ENCODE data around the gene SELENOS.

SELENOS gene

GRCh38 chr15:101318147-101318819 lies 41.0 kb upstream of the SELENOS start:
- POLR2A ChIA-PET = no interaction called here
- DNase-seq (ENCODE audit: low read depth, low spot score) = no peak
- TF ChIP-seq CTCF (IDR thresholded peaks at IDR 0.05; ENCODE audit: insufficient read depth, low read length, missing control alignments) = no peak
- CTCF ChIA-PET = interaction anchor here (4.5 to 5.9 kb wide), 2 partner anchors 15 to 322 kb away, joined by 18 to 40 read pairs; no protein-coding TSS in a partner anchor
- H3K4me3 ChIP-seq (ENCODE audit: low read depth, low read length) = no peak overlapping the region

DNA sequence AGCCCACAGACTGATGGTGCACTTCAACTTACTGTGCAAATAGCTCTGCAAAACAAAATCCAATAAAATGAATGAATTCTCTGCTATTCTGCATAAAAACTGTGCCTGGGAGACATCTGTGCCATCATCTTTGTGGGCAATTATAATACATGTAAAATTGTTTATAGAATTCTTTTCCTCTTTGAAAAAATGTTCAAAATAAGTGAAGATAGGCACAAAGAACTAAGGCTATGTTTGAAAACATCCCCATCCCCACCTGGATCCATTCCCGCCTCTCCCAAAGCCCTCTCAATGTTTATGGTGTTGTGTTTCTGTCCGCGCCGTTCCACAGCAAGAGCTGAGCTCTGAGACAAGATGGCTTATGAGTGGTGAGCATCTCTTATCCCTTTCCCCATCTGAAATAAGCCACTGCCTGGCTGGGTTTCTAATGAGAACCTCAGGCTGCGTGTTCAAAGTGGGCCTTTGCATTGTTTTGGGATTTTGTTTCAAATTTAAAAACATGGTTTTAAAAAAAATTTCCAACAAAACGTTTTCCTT lies 40.1 kb upstream of the SELENOS start:
- POLR2A ChIA-PET = no interaction called here

DNA sequence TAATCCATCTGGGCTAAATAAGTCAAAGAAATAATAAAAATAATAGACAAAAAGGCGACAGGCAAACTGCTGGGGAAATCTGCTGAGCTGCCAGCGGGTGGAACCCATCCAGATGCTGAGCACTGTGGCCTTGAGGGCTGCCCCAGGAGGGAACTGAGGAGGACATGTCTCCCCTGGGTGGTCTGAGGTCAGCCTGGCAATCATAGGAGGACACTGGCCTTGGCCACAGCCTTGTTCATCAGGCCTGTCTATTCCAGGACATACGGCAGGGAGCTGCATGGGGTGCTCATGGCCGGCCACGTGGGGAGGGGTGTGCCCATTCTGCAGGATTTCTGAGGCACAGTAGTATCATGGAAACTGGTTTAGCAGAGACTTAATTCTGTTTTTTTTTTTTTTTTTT lies 39.2 kb upstream of the SELENOS start:
- no peak for DNase-seq (ENCODE audit: low read depth, low spot score)
- CTCF ChIA-PET = interaction anchor here (1.2 to 5.9 kb wide), 2 partner anchors 19 to 324 kb away, joined by 3 to 40 read pairs; no protein-coding TSS in a partner anchor
- no peak overlapping the region for H3K4me3 ChIP-seq (ENCODE audit: low read depth, low read length)
- POLR2A ChIA-PET = no interaction called here
- TF ChIP-seq CTCF (IDR thresholded peaks at IDR 0.05; ENCODE audit: insufficient read depth, low read length, missing control alignments) = no peak

More for the DNA sequence above, 40.1 kb upstream of the SELENOS start:
- H3K4me3 ChIP-seq (ENCODE audit: low read depth, low read length) = no peak overlapping the region
- CTCF ChIA-PET = interaction anchor here (1.2 to 5.9 kb wide), 2 partner anchors 19 to 323 kb away, joined by 3 to 40 read pairs; no protein-coding TSS in a partner anchor
- no peak for DNase-seq (ENCODE audit: low read depth, low spot score)
- no peak for TF ChIP-seq CTCF (IDR thresholded peaks at IDR 0.05; ENCODE audit: insufficient read depth, low read length, missing control alignments)

DNA sequence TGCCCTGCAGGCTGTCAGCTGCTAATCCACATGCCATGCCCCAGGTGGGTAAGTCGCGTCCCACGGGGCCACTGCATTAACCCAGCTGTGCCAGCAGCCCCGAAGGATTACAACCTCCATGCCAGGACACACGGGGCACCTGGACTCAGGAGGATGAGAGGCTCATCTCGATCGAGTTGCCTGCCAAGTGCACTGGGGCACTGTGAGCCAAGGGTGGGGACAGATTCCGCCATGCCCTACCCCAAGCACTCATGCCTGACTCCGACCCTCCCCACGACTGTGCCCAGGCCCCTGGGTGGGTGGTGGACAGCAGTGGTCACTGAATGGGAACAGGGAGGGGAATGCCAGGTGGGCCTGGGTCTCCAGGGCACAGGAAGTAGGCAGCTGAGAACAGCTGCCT lies 38.5 kb upstream of the SELENOS start:
- POLR2A ChIA-PET = no interaction called here
- CTCF ChIA-PET = no interaction called here
- H3K4me3 ChIP-seq (ENCODE audit: low read depth, low read length) = no peak overlapping the region
- DNase-seq (ENCODE audit: low read depth, low spot score) = no peak
- no peak for TF ChIP-seq CTCF (IDR thresholded peaks at IDR 0.05; ENCODE audit: insufficient read depth, low read length, missing control alignments)

DNA sequence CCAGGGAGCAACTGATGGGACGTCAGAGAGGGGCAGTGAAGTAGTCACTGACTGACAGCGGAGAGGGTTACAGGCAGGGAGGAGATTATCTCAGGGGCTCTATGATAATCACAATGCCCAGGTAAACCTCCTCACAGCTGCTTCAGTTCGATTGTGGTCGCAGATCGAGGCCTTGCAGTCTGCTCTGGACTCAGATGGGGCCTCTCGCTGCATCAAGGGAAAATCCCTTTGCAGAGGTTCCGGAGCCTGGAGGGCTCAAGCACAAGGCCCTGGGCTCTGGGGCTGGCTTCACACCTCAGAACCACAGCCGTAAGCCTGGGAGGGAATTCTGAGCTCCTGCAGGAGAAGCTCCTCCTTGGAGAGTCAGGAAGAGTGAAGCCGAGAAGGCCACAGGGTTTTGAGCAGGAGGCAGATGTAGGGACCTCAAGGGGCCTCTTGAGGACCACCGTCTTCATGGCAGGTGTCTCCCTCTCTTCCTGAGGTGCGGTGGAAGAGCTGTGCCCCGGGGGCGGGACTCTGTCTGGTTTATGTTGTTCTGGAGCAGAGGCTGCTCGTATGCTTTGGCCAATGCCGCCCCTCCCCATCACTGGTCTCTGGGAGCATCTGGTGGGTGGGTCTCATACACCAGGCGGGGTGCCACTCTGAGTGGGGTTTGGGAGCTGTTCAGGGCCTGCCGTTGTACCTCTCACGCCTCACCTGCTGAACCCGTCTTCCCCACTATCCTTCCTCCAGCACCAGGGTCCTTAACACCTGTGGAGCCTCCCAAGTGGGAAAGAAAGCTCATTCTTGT lies 37.2 kb upstream of the SELENOS start:
- CTCF ChIA-PET = interaction anchor here (1.4 kb wide), 1 partner anchor 11 kb away, joined by 4 read pairs; no protein-coding TSS in a partner anchor
- H3K4me3 ChIP-seq (ENCODE audit: low read depth, low read length) = no peak overlapping the region
- no peak for TF ChIP-seq CTCF (IDR thresholded peaks at IDR 0.05; ENCODE audit: insufficient read depth, low read length, missing control alignments)
- no peak for DNase-seq (ENCODE audit: low read depth, low spot score)
- POLR2A ChIA-PET = no interaction called here

Measured in AG04449 (cell line).